Measurements from ENCODE around the gene LNX2.

LNX2 gene

DNA sequence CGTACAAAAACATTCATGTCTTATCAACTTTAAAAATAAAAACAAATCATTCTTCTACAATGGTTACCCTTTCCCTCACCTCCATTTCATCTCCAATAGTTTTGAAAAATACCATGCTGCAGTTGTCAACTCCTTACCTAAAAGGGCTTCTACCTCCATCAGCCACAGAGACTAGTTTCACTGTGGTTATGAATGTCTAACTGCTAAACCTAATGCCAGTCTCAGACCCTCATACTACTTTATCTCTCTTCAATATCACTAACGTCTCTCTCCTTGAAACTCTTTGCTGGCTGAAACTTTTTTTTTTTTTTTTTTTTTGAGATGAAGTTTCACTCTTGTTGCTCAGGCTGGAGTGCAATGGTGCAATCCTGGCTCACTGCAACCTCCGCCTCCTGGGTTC lies 27.1 kb downstream of the LNX2 start:
- ATAC-seq (ENCODE audit: low read depth), result no peak
- H3K27ac ChIP-seq (ENCODE audit: poor library complexity, severe bottlenecking), result no peak overlapping the region
- H3K27me3 ChIP-seq (ENCODE audit: insufficient read depth, poor library complexity, severe bottlenecking), result no peaks in the 10 kb centered on the region
- H3K9me3 ChIP-seq (ENCODE audit: severe bottlenecking), result no peaks in the 10 kb centered on the region
- H3K4me3 ChIP-seq (ENCODE audit: severe bottlenecking), result no peak overlapping the region
- H3K4me1 ChIP-seq (ENCODE audit: insufficient read depth, poor library complexity, severe bottlenecking), result peaks cover 2% of the 10 kb centered on the region
- TF ChIP-seq, protein P1, sequence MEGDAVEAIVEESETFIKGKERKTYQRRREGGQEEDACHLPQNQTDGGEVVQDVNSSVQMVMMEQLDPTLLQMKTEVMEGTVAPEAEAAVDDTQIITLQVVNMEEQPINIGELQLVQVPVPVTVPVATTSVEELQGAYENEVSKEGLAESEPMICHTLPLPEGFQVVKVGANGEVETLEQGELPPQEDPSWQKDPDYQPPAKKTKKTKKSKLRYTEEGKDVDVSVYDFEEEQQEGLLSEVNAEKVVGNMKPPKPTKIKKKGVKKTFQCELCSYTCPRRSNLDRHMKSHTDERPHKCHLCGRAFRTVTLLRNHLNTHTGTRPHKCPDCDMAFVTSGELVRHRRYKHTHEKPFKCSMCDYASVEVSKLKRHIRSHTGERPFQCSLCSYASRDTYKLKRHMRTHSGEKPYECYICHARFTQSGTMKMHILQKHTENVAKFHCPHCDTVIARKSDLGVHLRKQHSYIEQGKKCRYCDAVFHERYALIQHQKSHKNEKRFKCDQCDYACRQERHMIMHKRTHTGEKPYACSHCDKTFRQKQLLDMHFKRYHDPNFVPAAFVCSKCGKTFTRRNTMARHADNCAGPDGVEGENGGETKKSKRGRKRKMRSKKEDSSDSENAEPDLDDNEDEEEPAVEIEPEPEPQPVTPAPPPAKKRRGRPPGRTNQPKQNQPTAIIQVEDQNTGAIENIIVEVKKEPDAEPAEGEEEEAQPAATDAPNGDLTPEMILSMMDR (IDR thresholded peaks at IDR 0.05; ENCODE audit: poor library complexity, severe bottlenecking), result no peak
- no peak for DNase-seq (ENCODE audit: low spot score)
- no peaks in the 10 kb centered on the region; the same call in 1 of the 2 replicates for H3K36me3 ChIP-seq (ENCODE audit: low read depth)

DNA sequence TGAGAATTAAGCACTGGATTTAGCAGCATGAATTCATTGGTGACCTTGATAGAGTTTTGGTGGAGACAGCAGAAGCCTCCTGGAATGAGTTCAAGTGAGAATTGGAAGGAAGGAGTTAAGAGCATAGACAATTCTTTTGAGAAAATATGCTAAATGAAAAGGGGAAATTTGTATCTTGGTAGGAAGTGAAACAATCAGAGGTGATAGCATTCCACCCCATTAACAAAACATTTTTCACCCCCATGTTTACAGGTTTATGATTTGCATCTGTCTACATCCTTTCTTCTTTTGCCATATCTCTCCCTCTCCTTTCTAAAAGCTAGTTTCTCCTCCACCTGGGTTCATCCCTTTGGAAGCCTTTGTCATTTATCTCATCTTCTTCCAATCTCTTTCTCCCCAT lies 27.5 kb downstream of the LNX2 start:
- H3K4me3 ChIP-seq (ENCODE audit: severe bottlenecking), result no peak overlapping the region
- TF ChIP-seq, protein P1 (IDR thresholded peaks at IDR 0.05; ENCODE audit: poor library complexity, severe bottlenecking), result no peak
- no peaks in the 10 kb centered on the region for H3K9me3 ChIP-seq (ENCODE audit: severe bottlenecking)
- peaks cover 2% of the 10 kb centered on the region for H3K4me1 ChIP-seq (ENCODE audit: insufficient read depth, poor library complexity, severe bottlenecking)
- H3K36me3 ChIP-seq (ENCODE audit: low read depth), result no peaks in the 10 kb centered on the region; the same call in 1 of the 2 replicates
- no peaks in the 10 kb centered on the region for H3K27me3 ChIP-seq (ENCODE audit: insufficient read depth, poor library complexity, severe bottlenecking)
- H3K27ac ChIP-seq (ENCODE audit: poor library complexity, severe bottlenecking), result no peak overlapping the region
- DNase-seq (ENCODE audit: low spot score), result no peak
- ATAC-seq (ENCODE audit: low read depth), result no peak

DNA sequence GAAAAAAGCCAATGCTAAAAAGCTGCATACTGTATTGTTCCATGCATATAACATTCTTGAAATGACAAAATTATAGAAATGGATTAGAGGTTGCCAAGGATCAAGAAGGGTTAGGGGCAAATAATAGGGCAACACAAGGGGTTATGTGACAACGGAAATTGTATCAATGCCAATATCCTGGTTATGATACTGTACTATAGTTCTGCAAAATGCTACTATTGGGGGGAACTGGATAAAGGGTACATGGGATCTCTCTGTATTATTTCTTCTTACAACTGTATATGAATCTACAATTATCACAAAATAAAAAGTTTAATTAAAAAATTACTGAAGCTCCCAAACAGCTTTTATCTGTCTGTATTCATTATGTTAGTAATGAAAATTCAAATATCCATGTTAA lies 31.9 kb downstream of the LNX2 start:
- DNase-seq (ENCODE audit: low spot score) (no peak), ATAC-seq (ENCODE audit: low read depth) (no peak)
- Histone ChIP-seq H3K4me1 (ENCODE audit: insufficient read depth, poor library complexity, severe bottlenecking) (peaks cover 7% of the 10 kb centered on the region), H3K27me3 (ENCODE audit: insufficient read depth, poor library complexity, severe bottlenecking) (no peaks in the 10 kb centered on the region), H3K27ac (ENCODE audit: poor library complexity, severe bottlenecking) (no peak overlapping the region), H3K36me3 (ENCODE audit: low read depth) (no peaks in the 10 kb centered on the region; the same call in 1 of the 2 replicates), H3K4me3 (ENCODE audit: severe bottlenecking) (no peak overlapping the region), H3K9me3 (ENCODE audit: severe bottlenecking) (no peaks in the 10 kb centered on the region)
- TF ChIP-seq, protein P1 (IDR thresholded peaks at IDR 0.05; ENCODE audit: poor library complexity, severe bottlenecking), result no peak

DNA sequence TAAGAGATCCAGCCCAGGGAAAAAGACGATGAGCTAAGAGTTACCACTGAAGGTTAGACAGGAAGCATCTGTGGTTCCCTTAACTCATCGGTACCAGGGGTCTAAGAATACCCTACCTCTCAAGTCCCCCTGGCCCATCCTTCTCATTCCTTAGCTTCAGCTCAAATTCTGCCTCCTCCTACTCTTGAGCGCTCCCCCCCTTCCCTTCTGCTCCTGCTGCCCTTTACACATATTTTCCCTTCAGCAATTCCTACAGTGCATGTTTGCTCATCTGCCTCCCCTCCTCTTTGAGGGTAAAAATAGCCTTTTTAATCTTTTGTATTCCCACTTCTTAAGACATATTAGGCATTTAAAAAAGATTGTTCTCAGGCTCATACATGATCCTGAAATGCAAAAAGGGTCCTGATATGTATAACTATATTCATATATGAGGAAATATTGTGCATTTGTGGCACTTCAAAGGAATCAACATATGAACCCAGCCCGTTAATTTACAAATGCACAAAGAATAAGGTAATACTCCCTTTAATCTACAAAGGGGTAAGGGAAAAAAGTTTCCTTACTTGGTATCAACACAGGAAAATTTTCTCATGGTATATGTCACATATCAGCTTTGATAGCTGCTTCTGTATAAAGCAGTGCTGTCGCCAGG lies 33.1 kb downstream of the LNX2 start:
- TF ChIP-seq, protein P1 (IDR thresholded peaks at IDR 0.05; ENCODE audit: poor library complexity, severe bottlenecking), result no peak
- Histone ChIP-seq H3K27ac (ENCODE audit: poor library complexity, severe bottlenecking) (no peak overlapping the region), H3K4me3 (ENCODE audit: severe bottlenecking) (no peak overlapping the region), H3K4me1 (ENCODE audit: insufficient read depth, poor library complexity, severe bottlenecking) (peaks cover 7% of the 10 kb centered on the region), H3K36me3 (ENCODE audit: low read depth) (no peaks in the 10 kb centered on the region; the same call in 1 of the 2 replicates), H3K9me3 (ENCODE audit: severe bottlenecking) (no peaks in the 10 kb centered on the region), H3K27me3 (ENCODE audit: insufficient read depth, poor library complexity, severe bottlenecking) (no peaks in the 10 kb centered on the region)
- DNase-seq (ENCODE audit: low spot score) (no peak), ATAC-seq (ENCODE audit: low read depth) (no peak)

DNA sequence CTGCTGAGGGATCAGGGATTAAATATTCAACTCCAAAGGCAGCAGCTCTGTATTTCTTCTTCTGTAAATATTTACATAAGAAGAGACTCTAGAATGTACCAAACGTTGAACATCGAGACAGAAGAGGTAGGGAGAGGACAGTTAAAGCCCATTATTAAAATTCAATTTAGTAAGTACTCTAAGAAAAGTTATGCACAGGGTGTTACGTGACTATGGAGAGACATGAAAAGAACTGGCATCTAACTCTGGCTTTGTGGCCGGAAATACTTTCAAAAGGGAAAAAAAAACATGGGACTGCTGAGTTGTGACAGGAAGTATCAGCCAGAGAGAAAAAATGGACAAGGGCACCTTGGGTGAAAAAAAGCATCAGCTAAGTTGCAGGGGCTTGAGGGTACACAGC lies 36.7 kb downstream of the LNX2 start:
- DNase-seq (ENCODE audit: low spot score), result no peak

More for the DNA sequence above, 36.7 kb downstream of the LNX2 start:
- Histone ChIP-seq H3K9me3 (ENCODE audit: severe bottlenecking) (no peaks in the 10 kb centered on the region), H3K4me1 (ENCODE audit: insufficient read depth, poor library complexity, severe bottlenecking) (peaks cover 15% of the 10 kb centered on the region), H3K4me3 (ENCODE audit: severe bottlenecking) (no peak overlapping the region), H3K27ac (ENCODE audit: poor library complexity, severe bottlenecking) (no peak overlapping the region), H3K27me3 (ENCODE audit: insufficient read depth, poor library complexity, severe bottlenecking) (no peaks in the 10 kb centered on the region), H3K36me3 (ENCODE audit: low read depth) (peaks cover 29% of the 10 kb centered on the region)
- TF ChIP-seq, protein P1 (IDR thresholded peaks at IDR 0.05; ENCODE audit: poor library complexity, severe bottlenecking), result no peak
- ATAC-seq (ENCODE audit: low read depth), result no peak

All from RWPE2 (cell line).